Activated gamma-delta T cell treated with Interleukin-2 at 50 U/mL for 16 hours (primary cell): ENCODE results near the gene FBXL14.
A peak's percentile ranks its signal among the peaks of the same experiment; 100 is the strongest.
"Not testable (repeated sequence)": the region's sequence is repeated elsewhere in the genome, so short reads cannot be mapped to it uniquely, and the experiment has no call there.

Experiments used
- DNase-seq: peaks from one replicate; pipeline ENCODE4 v3.0.0-alpha.2; 2020

The FBXL14 gene

GRCh38 chr12:1619159-1619558, 24.8 kb upstream of the FBXL14 start:
- no peak for DNase-seq

- DNase-seq: no peak
These were observed 24.1 kb upstream of the FBXL14 start for GRCh38 chr12:1618489-1618888.

GRCh38 chr12:1616233-1617066, 22.1 kb upstream of the FBXL14 start:
- no peak for DNase-seq

DNA sequence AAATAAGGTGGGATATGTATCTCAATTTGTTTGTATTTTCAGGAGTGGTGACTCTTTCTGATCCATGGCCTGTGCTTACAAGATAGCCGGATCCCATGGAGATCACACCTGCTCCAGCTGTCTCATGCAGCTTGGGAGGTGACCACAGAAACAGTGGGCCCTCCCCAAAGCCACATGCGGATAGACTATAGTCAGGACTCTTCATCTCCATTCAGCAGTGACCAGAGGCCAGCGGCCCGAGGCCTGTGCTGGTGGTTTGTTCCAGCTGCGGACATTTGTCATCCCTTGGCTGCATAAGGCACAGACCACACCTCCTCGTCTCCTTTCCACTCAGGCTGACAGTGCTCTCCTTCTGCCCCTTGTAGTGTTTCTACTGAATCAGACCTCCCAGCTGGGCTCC, 20.0 kb upstream of the FBXL14 start:
- no peak for DNase-seq

DNA sequence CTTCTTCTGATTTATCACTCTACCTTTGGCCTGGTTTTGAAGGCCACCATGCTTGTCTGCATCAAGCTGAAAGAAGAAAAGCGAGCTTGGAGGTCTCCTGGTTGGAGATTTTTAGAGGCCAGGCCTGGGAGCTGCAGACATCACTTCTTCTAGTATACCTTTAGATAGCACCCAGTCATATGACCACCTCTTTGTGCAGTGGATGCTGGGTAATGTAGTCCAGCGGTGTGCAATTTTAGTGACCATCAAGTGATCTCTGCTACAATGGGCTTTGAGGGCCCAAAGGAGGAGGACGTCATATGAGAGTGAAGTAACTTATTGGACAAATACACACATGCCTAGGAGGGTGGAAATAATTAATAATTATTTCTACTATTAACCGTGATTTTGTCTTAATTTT, 19.5 kb upstream of the FBXL14 start:
- DNase-seq: no peak

- no peak for DNase-seq
These were observed 17.6 kb upstream of the FBXL14 start for GRCh38 chr12:1611803-1612572.

GRCh38 chr12:1610072-1610643, 15.8 kb upstream of the FBXL14 start:
- no peak for DNase-seq

DNA sequence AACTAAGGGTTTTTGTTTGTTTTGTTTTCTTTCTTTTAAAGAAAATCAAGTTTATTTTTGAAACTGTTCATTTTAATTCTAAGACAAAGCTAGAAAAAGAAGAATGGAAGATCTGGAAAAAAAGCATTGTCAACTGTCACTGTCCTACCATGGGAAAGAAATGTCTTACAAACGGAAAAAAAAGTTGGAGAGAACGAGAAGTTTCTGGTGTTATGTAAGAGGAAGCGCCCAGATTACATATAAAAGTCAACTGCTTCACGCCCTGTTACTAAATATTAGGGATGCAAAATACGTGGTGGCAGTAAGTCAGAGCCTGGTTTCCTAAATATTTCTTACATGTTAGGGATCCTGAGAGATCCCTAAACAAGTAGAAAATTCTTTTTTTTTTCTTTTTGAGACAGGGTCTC, 14.3 kb upstream of the FBXL14 start:
- no peak for DNase-seq

DNA sequence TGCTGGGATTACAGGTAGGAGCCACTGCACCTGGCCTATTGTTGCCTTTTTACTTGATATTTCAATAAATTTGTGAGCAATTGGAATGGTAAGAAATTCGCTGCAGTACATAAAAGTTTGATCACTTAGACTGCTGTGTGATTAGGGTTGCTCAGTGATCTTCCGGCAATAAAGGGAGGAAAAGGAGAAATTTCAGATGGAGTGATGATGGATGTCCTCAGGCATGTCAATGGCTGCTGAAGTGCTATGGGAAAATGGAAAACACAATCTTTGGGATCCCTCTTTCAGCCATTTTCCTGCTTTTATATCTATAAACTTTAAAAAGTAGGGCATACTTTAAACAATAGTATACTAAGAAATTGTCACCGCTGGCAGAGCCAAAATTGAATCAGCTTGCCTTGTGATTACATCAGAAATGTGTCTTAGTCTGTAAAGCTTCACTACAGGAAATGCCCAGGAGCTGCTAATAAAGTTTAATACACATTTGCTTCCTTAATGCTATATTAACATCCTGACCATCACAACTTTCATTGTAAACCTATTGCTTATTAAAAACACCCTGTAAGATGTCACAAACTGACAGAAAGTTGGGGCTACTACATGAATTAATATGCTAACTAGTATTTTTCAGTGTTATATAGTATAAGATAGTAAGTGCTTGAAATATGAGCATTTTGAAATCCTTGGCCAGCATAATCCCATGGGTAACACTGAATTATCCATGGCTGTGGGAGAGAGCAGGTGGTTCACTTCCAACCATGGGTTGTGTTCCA, 13.7 kb upstream of the FBXL14 start:
- DNase-seq: no peak

DNA sequence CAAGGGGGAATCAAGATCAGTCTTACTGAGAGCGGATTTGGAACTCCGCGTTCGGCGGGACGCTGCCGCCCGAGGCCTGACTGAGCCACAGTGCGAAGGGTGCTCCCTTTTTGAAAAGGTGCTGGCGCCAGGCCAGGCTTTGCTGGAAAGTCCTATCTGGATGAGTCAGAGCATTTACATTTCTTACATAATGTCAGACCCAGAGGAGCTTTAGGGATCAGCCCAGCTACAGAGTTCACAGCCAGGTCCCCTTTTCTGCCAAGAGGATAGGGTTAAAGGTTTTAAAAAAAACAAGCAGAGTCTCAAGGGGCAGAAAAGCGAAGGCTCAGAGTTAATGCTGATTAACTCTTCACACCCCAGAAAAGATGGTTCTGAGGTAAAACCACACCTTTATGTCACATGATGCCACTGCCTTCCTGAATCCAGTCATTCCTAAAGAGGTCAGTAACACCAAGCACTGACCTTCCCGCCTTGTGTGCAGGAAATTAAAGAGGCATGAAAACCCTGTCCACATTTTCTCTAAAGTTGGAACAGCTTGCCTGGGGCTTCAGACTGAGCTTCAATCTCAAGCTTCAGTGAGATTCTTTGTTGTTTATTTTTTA, 11.7 kb upstream of the FBXL14 start:
- DNase-seq: peak; percentile 18

- peak; percentile 55 for DNase-seq
These were observed 11.0 kb upstream of the FBXL14 start for GRCh38 chr12:1605129-1606020.

GRCh38 chr12:1604464-1604863, 10.1 kb upstream of the FBXL14 start:
- no peak for DNase-seq

- DNase-seq: no peak
These were observed 9.1 kb upstream of the FBXL14 start for GRCh38 chr12:1603269-1603993.

DNA sequence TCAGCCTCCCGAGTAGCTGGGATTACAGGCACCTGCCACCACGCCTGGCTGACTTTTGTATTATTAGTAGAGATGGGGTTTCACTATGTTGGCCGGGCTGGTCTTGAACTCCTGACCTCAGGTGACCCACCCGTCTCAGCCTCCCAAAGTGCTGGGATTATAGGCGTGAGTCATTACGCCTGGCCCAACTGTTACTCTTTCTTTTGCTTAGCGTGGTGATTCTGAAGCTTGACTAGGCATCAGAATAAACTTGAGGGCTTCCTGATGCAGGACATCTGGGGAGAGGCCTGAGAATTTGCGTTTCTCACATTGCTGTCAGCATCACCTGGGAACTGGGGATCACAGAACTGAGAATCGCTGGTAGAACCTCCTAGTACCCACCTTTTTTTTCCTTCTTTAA, 8.3 kb upstream of the FBXL14 start:
- not testable (repeated sequence) for DNase-seq

- no peak for DNase-seq
These were observed 4.4 kb upstream of the FBXL14 start for GRCh38 chr12:1598757-1599156.

GRCh38 chr12:1595690-1596347, 1.4 kb upstream of the FBXL14 start:
- DNase-seq: no peak

DNA sequence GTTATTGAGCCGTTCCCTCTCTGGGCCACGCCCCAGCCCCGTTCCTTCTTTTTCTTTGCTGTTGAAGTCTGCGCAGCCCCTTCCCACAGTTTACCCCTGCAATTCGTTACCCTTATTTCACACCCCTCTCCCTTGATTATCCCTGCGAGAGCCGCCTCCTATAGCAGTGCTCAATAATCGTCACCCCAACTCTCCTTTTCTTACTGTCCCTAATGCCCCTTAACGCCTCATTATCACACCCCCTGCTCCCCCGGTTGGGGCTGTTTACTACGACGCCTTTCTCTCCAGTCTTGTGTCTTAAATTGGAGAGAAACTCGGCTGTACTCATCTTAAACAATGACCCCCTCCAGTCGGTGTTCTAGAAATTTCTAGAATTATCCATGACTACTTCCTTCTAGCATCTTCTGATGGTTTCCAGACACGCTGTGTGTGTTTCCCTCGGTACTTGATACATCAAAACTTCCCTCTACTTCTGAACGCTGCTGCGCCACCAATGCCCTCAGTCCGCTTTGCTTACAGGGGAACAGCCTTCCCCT, 713 bp upstream of the FBXL14 start:
- DNase-seq: no peak

DNA sequence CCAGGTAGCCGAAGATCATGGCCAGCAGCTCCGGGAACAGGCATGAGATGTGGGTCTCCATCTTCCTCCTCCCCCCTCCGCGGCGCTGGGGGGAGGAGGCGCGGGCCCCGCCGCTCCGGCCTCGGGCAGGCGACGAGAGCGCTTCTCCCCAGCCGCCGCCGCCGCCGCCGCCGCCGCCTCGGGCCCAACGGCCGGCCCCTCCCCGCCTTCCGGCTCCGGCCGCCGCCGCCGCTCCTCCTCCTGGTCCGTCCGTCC, 448 bp downstream of the FBXL14 start:
- DNase-seq: no peak

GRCh38 chr12:1593174-1594005, 991 bp downstream of the FBXL14 start:
- peak; percentile 41 for DNase-seq
